SKM-1 treated with dmso at 0.1 percent for 144 hours (cell line): ENCODE results near the gene TNS3.

ENCODE experiments used
- DNase-seq: peaks from one replicate; lab custom pipeline; 2025; ENCODE audit not compliant: unreplicated experiment; lab: John Stamatoyannopoulos, UW

TNS3 gene

GRCh38 chr7:47438411-47439029 lies 143.4 kb downstream of the TNS3 start:
- no peak for DNase-seq

- DNase-seq: no peak
Observed at GRCh38 chr7:47435889-47436312, 146.0 kb downstream of the TNS3 start.

- DNase-seq: no peak
Observed at GRCh38 chr7:47433564-47433895, 148.4 kb downstream of the TNS3 start.

GRCh38 chr7:47432671-47433563 lies 149.0 kb downstream of the TNS3 start:
- DNase-seq: no peak

- no peak for DNase-seq
Observed at GRCh38 chr7:47430422-47430821, 151.5 kb downstream of the TNS3 start.

- DNase-seq: no peak
Observed at GRCh38 chr7:47428768-47429472, 153.0 kb downstream of the TNS3 start.

- no peak for DNase-seq
Observed at GRCh38 chr7:47428052-47428767, 153.7 kb downstream of the TNS3 start.

GRCh38 chr7:47427051-47427643 lies 154.8 kb downstream of the TNS3 start:
- DNase-seq: no peak

GRCh38 chr7:47424523-47424922 lies 157.4 kb downstream of the TNS3 start:
- no peak for DNase-seq

GRCh38 chr7:47423196-47423595 lies 158.7 kb downstream of the TNS3 start:
- no peak for DNase-seq

- no peak for DNase-seq
Observed at GRCh38 chr7:47422611-47423010, 159.3 kb downstream of the TNS3 start.

GRCh38 chr7:47421456-47421855 lies 160.5 kb downstream of the TNS3 start:
- DNase-seq: no peak

GRCh38 chr7:47420122-47420780 lies 161.7 kb downstream of the TNS3 start:
- no peak for DNase-seq

GRCh38 chr7:47419471-47419870 lies 162.4 kb downstream of the TNS3 start:
- no peak for DNase-seq

- no peak for DNase-seq
Observed at GRCh38 chr7:47418601-47419309, 163.2 kb downstream of the TNS3 start.

GRCh38 chr7:47416492-47417480 lies 165.1 kb downstream of the TNS3 start:
- no peak for DNase-seq

- DNase-seq: no peak
Observed at GRCh38 chr7:47415318-47416212, 166.3 kb downstream of the TNS3 start.
